ENCODE data around the gene RGS5. TPM values are rescaled to one million over a fixed set of nuclear protein-coding genes. Genes with fewer than 3 reads are reported as not detected.

Gene RGS5
- total RNA-seq, 1 experiment from 2014 or later: 8.7 TPM

DNA sequence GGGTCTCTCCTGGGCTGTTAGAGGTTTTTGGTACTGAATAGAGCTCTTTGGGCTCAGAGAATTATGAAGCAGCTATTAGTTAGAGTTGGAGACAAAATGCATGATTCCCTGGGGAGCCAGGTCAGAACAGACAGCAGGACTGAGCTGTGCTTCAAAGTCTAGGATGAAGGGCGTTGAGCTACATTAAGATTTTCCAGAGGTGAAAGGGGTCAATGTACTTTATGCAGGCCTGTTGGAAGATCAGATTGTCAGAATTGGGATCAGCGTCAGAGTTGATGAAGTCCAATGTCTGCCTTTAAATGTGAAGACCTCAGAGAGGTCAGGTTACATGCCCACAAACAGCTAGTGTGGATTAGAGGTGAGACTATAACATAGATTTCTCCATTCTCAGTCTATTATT, 53.8 kb downstream of the RGS5 start:
- DNase-seq (ENCODE audit: extremely low read depth, low read depth): no peak

DNA sequence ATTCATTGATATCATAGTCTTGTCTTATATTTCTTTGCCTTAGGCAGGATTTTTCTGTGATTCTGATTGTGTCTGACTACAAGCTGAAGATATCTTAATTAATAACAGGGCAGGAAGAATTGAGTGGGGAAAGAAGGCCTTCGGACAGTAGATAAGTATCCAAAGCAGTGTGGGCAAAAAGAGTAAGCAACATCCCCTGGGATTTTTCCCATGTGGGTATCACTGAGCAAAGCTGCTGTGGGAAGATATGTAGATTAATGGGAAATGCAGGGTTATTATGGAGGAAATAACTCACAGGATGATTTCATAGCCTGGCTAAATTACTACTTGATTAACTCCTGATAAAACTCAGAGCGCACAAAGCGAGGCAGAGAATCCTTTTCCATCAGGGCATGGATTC, 55.7 kb downstream of the RGS5 start:
- DNase-seq (ENCODE audit: extremely low read depth, low read depth): no peak

DNA sequence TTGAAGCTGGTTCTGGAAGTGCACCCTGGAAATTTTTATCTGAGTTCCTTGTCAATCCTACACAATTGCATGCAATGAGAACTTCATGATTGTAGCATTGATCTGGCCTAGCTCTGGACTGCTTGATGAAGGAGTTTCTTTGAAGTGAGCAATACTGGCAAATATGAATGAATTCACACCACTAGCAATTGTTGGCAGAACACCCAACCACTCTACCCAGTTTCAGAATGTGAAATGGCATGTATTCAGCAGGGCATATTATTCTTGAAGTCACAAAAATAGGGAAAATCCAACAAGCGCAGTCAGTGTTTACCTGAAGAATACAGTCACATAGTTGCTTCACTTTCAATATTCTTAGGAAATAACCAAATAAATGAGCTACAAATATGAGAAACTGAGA, 57.3 kb downstream of the RGS5 start:
- DNase-seq (ENCODE audit: extremely low read depth, low read depth): no peak

DNA sequence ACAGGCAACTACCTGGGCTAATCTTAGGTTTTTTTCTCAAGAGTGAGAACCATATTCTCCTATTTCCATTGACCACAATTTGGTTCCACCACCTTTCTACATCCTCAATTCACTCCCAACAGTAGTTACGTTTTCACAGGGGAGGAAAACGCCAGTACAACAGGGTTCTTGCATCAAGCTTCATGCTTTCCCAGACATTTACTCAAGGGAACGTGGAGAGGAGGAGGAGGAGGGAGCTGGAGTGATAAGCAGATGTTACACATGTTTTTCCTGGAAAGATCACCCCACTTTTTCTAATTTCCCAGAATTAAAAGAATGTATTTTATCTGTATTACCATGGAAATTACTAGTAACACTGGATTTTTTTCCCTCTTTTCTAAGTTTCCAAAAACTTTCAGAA, 58.3 kb downstream of the RGS5 start:
- no peak for DNase-seq (ENCODE audit: extremely low read depth, low read depth)

DNA sequence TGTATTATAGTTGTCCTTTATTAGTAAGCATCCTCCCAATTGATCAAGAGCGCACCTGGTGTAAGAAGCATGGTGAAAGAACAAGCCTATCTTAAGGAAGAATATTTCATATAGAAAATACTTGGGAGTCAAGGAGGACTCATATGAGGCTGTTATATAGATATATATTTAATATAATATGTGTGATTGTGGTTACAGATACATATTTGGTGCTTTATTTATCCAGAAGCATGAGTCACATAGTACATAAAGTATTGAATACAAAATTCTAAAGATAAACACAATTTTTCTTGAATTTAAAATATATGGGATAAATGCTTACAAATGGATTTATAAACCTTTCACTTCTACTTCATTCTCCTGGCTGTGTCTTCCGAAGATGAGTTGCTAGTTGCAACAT, 60.6 kb downstream of the RGS5 start:
- no peak for DNase-seq (ENCODE audit: extremely low read depth, low read depth)

DNA sequence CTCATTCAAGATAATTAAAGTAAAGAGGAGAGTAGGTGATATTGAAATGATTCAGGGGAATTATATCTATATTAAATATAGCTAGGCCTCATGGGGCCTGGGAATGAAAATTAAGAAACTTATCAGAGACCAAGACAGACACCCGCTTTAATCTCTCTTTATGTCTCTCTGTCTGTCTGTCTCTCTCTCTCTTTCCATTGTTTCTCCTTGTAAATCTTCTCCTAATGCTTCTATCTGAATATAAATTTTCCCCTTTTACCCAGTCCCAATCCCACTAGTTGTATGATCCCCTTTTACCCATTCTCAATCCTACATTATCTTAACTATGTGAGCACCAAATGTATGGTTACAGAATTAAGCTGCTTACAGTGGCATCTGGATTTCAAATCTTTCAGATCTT, 61.2 kb downstream of the RGS5 start:
- no peak for DNase-seq (ENCODE audit: extremely low read depth, low read depth)

DNA sequence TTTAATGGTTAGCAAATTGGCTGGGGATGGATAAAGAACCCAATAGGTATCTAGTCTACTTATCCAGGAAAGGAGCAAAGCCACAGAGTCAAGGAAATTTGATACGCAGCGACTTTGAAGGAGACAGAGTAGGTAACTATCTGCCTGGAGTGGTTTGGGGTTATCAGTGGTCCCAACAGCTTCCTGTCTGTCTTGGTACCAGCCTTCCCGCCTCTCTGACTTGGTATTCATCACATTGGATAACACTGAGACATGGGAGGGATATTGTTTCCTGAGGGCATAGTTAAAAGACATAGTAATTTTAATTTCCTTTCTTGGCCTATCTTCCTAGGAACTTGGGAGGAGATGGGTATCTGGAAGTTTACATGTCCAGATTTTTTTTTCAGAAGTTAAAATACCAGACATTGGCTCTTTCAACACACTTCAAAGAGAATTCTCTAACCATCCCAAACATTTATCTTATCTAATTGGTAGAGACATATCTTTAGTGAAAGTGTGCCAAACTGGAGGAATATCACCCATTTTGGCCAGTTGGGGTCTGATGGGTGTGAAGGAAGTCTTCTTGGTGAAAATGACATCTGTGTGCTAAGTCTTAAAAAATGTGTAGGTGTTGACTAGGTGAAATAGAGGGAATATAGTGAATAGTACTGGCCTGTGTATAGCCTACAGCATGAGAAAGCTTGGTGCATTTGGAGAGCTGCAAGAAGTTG, 65.0 kb downstream of the RGS5 start:
- no peak for DNase-seq (ENCODE audit: extremely low read depth, low read depth)

DNA sequence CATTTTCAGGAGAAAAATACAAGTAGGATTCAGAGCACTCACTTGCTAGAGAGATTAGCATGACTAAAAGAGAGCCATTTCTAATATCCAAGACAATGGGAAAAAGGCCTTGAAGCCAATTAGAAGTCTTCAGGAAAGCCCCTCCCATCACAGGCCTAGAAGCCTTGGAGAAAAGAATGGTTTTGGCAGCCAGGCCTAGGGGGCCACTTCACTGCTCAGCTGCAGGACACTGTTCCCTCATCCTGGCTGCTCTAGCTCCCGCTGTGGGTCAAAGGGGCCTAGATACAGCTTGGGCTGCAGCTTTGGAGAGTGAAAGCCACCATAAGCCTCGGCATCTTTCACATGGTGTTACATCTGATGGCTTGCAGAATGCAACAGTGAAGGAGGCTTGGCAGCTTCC, 70.7 kb downstream of the RGS5 start:
- DNase-seq (ENCODE audit: extremely low read depth, low read depth): no peak

DNA sequence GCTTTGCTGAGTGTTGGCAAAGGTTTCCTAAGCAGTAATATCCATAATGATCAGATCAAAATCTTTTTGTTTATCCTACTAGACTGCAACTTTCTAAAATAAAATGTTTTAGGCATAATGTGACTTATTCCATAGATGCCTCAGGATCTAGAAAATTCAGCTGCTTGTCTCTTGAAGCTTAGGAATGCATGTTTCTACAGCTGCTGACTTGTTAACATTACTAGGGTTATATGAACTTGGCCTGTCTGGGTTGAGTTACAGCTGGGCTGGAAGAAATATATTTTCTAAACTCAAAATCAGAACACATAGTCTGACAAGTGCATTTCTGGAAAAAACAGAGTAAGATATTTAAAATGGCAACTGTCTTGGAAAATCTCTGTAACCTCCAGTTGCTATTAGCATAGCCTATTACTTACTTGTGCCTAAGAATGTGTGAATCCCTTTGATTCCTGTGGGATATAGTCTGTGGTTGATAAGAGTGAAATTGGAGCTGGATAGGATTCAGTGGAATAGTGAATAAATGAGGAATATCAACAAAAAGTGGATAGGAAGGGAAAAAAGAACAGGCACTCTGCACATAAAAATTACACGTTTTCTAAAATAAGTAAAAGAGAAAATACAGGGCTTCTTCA, 72.4 kb downstream of the RGS5 start:
- DNase-seq (ENCODE audit: extremely low read depth, low read depth): no peak

DNA sequence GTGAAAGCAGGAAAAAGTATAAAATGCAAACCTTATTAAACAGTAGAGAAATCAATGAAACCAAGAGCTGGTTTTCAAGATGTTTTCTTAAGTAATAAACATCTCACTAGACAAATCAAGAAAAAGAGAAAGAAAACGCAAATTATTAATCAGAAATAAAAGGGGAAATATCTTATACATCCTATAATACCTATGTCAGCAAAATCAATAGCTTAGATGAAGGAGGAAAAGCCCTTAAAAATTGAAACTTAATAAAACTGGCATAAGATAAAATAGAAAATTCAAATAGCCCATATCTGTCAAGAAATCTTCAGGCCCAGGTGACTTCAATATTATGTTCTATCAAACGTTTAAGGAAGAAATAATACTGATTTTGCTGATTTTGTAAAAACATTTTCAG, 74.4 kb downstream of the RGS5 start:
- DNase-seq (ENCODE audit: extremely low read depth, low read depth): no peak

DNA sequence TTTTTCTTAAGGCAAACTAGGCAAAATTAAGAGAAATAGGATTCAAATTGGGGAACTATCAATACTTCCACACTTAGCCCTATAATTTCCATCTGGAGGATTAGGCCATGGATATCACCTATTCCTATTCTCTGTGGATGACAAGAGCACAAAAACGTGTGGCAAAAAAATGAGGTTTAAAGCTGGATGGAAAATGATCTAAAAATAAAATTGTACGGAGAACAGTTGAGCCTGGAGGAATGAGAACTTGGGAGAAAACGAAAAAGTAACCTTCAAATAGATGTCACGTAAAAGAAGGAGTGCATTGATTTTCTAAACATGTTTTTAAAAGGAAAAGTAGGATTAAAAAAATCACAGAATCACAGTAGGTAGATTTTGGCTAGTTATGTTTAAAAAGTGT, 77.9 kb downstream of the RGS5 start:
- DNase-seq (ENCODE audit: extremely low read depth, low read depth): no peak

DNA sequence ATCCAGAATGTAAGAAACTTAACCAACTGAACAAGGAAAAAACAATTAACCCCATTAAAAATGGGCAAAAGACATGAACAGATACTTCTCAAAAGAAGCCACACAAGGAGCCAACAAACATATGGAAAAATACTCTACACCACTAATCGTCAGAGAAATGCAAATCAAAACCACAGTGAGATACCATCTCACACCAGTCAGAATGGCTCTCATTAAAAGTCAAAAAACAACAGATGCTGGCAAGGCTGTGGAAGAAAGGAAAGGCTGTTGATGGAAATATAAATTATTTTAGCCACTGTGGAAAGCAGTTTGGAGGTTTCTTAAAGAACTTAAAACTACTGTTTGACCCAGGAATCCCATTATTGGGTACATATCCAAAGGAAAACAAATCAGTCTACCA, 82.3 kb downstream of the RGS5 start:
- DNase-seq (ENCODE audit: extremely low read depth, low read depth): no peak

DNA sequence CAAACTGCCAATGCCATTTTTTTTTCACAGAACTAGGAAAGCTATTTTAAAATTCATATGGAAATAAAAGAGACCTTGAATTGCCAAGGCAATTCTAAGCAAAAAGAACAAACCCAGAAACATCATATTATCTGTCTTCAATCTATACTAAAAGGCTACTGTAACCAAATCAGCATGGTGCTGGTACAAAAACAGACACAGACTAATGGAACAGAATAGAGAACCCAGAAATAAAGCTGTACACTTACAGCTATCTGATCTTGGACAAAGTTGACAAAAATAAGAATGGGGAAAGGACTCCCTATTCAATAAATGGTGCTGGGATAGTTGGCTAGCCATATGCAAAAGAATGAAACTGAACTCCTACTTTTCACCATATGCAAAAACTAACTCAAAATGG, 83.0 kb downstream of the RGS5 start:
- DNase-seq (ENCODE audit: extremely low read depth, low read depth): no peak

DNA sequence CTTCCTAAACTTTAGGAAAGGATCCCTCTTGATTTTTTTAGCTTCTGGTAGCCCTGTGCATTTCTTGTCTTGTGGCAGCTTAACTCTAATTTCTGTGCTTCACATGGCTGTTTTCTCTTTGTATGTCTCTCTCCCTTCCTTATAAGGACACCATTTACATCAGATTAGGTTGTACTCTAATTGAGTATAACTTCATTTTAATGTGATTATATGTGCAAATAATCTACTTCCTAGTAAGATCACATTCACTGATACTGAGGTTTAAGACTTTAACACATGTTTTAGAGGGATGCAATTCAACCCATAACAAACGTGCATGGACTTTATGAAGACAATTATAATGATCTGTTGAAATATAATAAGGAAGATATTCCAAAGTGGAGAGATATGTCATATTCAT, 86.8 kb downstream of the RGS5 start:
- no peak for DNase-seq (ENCODE audit: extremely low read depth, low read depth)

DNA sequence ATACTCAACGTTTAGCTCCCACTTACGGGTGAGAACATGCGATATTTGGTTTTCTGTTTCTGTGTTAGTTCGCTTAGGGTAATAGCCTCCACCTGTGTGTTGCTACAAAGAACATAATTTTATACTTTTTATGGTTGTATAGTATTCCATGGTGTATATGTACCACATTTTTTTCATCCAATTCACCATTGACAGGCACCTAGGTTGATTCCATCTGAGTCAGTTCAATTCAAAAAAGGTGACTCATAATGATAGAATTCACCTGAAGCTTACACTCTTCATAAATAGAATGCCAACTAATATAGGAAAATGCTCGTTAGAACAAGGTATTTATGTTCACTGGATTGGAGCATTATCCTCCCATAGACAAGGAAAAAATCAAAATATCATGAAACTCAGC, 95.1 kb downstream of the RGS5 start:
- no peak for DNase-seq (ENCODE audit: extremely low read depth, low read depth)

DNA sequence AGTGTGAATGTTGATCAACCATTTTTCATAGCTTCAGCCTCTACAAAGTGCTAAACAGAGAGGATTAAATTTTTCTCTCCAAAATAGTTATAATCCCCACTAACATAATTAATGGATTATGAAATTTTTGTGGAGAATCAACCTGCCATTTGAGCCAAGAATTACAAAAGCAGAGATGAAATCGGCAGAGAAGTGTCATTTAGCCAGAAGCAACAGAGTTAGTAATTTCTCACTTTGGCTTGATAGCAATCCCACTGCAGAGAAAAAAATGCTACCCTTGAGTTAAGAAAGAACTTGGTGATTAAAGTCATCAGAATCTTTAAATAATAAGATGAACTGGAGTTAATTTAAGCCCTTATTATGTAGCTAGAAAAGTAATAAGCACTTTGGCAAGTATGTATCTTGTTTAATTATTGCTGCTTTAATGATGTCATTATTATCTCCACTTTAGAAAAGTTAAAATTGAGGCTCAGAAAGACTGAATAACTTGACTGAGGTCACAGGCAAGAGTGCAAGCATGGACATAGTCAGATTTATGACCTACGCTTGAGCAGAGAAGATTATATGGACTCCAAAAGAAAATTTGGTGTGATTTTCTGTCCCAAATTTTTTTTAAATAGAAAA, 96.2 kb downstream of the RGS5 start:
- DNase-seq (ENCODE audit: extremely low read depth, low read depth): no peak

DNA sequence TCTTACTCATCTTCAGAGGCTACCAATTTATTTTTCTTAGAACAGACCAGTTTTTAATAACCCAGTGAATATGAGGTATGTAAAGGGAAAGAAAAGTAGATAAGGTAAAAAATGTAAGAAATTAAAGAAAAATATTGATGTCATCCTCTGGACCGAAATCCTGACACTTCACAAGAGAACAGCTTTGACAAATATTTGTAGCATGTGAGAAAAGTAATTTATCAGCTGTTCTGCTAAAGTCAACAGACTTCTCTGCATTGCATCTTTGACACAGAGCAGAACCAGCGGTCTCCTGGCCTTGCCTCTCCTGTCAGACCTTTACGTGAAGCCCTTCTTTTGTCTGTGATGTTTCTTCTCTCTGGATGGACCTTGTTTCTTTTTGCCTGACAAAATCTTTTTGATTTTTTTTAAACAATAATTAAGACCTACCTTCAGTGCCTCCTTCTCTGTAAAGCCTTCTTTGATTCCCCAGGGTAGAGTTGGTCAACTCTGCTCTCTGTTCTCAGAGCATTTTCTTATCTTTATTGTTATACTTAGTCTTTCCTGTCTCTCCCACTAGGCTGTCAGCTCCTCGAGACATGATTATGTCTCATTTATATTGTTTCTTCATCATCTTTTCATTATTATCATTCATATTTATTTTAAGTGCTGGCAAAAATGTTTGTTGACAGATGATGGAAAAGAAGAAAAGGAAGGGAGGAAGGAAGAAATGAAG, 98.2 kb downstream of the RGS5 start:
- no peak for DNase-seq (ENCODE audit: extremely low read depth, low read depth)

DNA sequence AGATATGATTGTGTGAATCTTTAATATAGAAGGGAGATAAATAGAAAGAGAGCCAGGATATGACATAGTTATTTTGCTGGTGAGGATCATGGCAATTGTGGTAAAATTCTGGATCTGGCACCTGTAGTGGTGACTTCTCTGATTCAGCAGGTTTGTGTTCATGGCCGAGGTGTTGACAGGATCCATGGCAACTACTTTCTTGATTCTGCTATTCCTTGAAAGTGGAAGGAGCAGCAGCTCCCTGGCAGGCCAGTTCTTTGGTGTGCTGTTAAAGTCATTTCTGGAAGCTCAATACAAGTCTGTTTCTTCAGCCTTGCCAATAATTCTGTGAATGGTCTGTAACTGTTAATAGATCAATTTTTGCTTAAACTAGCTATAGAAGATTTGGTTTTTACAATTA, 100.1 kb downstream of the RGS5 start:
- no peak for DNase-seq (ENCODE audit: extremely low read depth, low read depth)

DNA sequence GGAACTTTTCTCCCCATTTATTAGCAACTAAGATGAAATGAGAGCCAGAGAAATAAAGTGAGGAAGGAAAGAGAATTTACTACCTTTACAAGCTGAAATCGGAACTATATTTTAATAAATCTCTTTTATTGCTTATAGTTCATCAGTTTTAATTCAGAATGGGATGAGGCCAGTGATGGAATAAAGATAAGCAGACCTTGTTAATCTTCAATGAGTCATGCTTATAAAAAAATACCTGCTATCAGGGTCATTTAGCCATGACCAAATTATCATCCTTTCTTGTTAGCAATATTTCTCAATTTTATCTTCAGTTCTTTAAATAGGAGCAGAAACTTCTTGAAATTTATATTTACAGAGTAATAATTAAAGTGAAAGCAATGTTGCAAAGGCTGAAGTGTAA, 107.5 kb downstream of the RGS5 start:
- DNase-seq (ENCODE audit: extremely low read depth, low read depth): no peak

DNA sequence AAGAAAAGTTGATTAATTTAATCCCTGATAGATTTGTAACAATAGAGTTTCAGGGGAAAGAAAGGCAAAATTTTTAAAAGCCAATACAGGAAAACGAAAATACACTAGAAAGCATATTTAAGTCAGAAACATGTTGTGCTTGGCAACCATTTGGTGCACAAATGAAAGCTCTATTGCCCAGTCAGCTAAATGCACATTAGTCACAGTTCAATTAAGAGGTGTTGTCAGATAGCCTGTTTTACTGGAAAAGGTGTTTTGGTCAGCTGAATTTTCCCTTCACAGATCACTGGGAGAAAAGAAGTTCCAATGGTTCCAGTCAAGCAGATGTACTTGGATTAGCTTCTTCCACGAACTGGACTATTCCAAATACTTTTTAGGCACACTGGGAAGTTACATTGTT, 108.1 kb downstream of the RGS5 start:
- no peak for DNase-seq (ENCODE audit: extremely low read depth, low read depth)

DNA sequence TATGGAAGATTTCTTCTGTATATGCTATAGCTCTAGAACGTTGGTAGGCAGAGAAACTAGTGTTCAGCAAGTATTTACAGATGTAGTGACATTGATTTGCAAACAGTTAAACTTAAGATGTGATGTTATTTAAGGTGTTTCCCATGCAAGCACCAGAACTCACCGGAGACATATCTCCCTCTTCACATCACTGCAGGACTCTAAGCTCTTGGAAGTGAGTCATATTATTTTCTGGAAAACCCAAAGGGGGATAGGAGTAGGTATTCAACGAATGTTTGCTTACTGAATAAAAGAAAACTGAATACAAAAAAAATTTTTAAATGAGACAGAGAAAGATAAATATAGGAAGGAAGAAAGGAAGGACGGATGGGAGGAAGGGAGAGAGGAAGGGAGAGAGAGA, 108.5 kb downstream of the RGS5 start:
- no peak for DNase-seq (ENCODE audit: extremely low read depth, low read depth)

DNA sequence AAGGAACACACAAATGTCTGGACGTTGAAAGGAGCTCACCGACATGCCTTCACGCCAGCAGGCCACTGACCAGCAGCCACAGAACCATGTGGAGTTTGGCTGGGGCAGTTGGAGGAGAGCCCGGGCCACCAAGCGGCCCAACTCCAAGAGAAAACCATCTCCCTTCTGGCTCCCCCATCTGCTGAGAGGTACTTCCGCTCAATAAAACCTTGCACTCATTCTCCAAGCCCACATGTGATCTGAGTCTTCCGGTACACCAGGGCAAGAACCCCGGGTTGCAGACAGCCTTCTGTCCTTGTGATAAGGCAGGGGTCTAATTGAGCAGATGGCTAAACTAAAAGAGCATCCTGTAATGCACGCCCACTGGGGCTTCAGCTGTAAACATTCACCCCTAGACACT, 109.1 kb downstream of the RGS5 start:
- DNase-seq (ENCODE audit: extremely low read depth, low read depth): no peak

All from NCI-H460 (cell line).